GM06990 (cell line): Measurements from ENCODE around the gene OR5H1.
"Not testable (repeated sequence)": the region's sequence is repeated elsewhere in the genome, so short reads cannot be mapped to it uniquely, and the experiment has no call there.

Experiments used
- DNase-seq: peaks from one replicate; pipeline ENCODE4 v3.0.0-alpha.2; 2011; ENCODE audit not compliant: insufficient read length; ENCODE audit errors: extremely low read depth
- H3K27me3 ChIP-seq: replicated peaks from 2 replicates; pipeline ENCODE4 v1.6.0; 2011; ENCODE audit warnings: low read length; ENCODE audit not compliant: control insufficient read depth, insufficient read depth
- H3K36me3 ChIP-seq: 2 replicates; pipeline ENCODE4 v1.5.1; 2011; ENCODE audit warnings: low read length; ENCODE audit not compliant: control insufficient read depth, insufficient read depth
- H3K4me3 ChIP-seq: replicated peaks from 2 replicates; pipeline ENCODE4 v1.5.1; 2011; ENCODE audit warnings: low read depth, mild to moderate bottlenecking, control low read depth, low read length
- TF ChIP-seq, protein P1 (sequence below): IDR thresholded peaks from 2 replicates; pipeline ENCODE4 v1.5.1; 2011; ENCODE audit warnings: low read length, control low read depth, mild to moderate bottlenecking, inconsistent platforms; ENCODE audit not compliant: insufficient read depth, poor library complexity, severe bottlenecking

OR5H1 gene

DNA sequence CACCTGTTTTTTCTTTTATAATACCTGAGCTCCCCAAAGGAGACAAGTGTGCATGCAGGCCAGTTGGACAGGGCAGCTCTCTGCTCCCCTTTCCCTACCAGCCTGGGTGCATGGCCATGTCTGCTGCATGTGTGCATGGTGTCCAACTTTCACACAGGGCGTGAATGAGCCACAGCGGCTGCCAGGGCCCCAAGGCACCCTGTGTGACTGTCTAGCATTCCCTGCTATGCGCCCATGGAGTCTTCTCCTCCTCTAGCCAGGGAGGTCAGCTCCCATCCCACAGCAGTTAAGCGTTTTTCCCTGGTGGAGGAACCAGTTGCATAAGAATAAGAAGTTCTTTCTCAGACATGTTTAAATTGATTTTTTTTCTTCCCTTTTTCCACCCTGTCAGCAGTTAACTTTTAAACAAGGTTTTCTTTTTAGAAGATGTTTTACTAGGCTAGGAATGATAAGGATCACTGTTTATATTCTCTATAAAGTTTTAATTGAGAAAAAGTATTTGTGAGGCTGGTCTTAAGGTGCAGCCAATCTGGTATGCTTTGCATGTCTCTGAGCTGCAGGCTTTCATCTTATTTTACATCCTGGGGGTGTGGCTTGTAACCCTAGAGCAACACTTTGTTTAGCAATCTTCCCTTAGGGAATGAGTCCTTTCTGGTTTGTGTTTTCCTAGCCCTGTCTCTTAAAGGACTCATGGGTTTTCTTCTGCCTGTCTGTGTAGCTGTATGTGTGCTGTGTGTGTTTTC is 20.5 kb upstream of the OR5H1 start:
- Histone ChIP-seq H3K27me3 (no peaks in the 10 kb centered on the region), H3K36me3 (no peaks in the 10 kb centered on the region), H3K4me3 (no peak overlapping the region)
- TF ChIP-seq, protein P1, sequence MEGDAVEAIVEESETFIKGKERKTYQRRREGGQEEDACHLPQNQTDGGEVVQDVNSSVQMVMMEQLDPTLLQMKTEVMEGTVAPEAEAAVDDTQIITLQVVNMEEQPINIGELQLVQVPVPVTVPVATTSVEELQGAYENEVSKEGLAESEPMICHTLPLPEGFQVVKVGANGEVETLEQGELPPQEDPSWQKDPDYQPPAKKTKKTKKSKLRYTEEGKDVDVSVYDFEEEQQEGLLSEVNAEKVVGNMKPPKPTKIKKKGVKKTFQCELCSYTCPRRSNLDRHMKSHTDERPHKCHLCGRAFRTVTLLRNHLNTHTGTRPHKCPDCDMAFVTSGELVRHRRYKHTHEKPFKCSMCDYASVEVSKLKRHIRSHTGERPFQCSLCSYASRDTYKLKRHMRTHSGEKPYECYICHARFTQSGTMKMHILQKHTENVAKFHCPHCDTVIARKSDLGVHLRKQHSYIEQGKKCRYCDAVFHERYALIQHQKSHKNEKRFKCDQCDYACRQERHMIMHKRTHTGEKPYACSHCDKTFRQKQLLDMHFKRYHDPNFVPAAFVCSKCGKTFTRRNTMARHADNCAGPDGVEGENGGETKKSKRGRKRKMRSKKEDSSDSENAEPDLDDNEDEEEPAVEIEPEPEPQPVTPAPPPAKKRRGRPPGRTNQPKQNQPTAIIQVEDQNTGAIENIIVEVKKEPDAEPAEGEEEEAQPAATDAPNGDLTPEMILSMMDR: no peak
- no peak for DNase-seq

DNA sequence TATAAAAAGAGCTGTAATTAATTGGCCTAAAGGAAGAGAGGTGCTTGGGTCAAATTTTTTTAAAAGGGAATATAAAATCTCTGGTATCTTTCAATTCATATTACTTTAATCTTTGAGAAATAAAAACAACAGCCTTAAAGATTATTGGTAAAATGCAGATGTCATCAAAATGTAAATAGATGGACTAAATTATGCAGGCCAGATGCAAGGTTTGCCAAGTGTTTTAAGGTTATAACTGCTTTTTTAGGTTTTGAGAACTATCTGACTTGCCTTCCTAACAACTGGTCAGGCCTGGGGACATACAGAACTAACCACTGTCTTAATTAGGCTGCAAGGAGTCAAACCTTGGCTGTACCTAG is 20.0 kb upstream of the OR5H1 start:
- H3K27me3 ChIP-seq: no peaks in the 10 kb centered on the region
- TF ChIP-seq, protein P1: no peak
- no peaks in the 10 kb centered on the region for H3K36me3 ChIP-seq
- no peak overlapping the region for H3K4me3 ChIP-seq
- no peak for DNase-seq

DNA sequence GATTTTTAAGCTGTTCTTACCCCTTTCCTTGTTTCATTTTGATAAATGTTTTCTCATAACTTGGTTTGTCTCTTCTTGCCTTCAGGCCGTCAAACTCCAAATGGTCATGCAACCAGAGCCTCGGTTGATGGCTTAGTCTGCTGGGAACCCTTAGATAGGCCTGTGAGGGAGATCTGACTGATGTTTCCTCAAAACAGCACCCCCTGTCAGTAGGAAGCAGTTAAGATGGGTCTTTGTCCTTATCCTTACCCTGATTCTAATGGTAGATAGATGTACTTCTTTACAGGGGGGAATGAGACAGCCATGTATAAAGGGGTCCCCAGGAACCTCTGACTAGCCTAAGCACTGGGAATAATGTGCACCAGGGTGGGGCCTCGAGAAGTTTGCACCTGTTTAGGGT is 16.3 kb upstream of the OR5H1 start:
- no peaks in the 10 kb centered on the region for H3K27me3 ChIP-seq
- H3K4me3 ChIP-seq: no peak overlapping the region
- TF ChIP-seq, protein P1: peak; percentile 21
- H3K36me3 ChIP-seq: no peaks in the 10 kb centered on the region
- no peak for DNase-seq

DNA sequence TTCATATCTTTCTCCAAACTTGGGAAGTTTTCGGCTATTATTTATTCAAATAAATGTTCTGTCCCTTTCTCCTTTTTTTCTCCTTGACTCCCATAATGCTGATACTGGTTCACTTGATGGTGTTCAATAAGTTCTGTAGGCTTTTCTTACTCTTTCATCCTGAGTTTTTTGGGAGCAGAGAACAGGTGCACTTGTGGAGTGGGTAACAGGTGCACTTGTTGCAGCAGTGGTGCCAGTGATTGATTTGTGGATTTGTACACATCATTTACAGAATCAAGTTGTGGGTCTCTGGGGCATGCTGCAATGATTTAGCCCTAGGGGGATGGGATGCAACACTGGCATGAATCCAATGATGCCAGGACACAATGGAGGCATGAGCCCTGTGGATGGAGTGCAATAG is 14.8 kb upstream of the OR5H1 start:
- Histone ChIP-seq H3K4me3 (no peak overlapping the region), H3K36me3 (no peaks in the 10 kb centered on the region), H3K27me3 (no peaks in the 10 kb centered on the region)
- TF ChIP-seq, protein P1: no peak
- no peak for DNase-seq

DNA sequence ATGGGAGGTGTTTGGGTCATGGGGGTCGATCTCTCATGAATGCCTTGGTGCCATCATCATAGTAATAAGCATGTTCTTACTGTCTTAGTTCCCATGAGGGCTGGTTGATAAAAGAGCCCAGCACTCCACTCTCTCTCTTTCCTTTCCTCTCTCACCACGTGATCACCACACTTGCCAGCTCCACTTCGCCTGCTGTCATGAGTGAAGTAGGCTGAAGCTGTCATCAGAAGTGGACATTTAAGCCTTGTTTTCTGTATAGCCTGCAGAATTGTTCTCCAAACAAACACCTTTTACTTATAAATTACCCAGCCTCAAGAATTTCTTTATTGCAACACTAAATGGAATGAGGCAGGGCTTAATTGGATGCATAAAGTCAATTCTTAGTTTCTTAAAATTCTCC is 6.1 kb downstream of the OR5H1 start:
- DNase-seq: no peak
- Histone ChIP-seq H3K36me3 (no peaks in the 10 kb centered on the region), H3K27me3 (no peaks in the 10 kb centered on the region), H3K4me3 (no peak overlapping the region)
- TF ChIP-seq, protein P1: no peak

DNA sequence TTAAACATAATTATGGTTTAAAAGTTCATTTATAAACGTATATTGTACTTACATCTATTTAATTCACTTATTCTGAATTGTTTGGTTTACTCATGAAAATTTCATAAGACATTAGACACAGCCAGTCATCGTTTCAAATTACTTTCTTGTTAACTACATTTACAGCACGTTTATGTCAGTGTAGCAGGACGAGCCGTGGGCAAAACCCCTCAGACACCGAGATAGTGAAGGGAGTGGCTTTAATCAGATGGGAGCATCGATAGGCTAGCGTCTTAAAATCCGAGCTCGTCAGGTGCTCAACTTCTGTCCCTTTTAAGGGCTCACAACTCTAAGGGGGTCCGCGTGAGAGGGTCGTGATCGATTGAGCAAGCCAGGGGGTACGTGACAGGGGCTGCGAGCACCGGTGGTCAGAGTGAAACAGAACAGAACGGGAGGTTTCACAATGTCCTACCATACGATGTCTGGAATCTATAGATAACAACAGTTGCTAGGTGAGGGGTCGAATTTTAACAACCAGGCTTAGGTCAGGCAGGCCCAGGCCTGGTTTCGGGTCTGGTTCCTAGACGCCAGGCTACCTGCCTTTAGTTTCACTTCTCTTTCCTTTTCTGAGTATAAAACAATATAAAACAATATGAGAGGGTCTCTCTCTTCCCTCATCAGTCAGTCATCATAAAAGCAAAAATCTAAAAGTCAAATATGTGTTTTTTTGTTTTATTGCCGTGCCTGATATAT is 7.5 kb downstream of the OR5H1 start:
- H3K4me3 ChIP-seq, H3K27me3 ChIP-seq, DNase-seq, H3K36me3 ChIP-seq: not testable (repeated sequence)
